MCF 10A (cell line): ENCODE data around the gene MARS1. TPM values are rescaled to one million over a fixed set of nuclear protein-coding genes. Genes with fewer than 3 reads are reported as not detected.

Source experiments
- BruUV-seq: library from RNA; stranded (reverse); fragments of 400-500 nt; replicated peaks from 2 replicates; lab custom pipeline; 2021; lab: Mats Ljungman, UMichigan
- CTCF ChIA-PET: fragments of 300-600 bp; sonication (Branson Sonifier 250); formaldehyde crosslinking; extraction: SDS; loops from one replicate; lab custom pipeline; 2021; ENCODE audit warnings: antibody characterized with exemption, inconsistent platforms; lab: Yijun Ruan, JAX
- POLR2A ChIA-PET: fragments of 300-600, 350-650 bp; sonication (Branson Sonifier 250); formaldehyde crosslinking; extraction: SDS; loops from one replicate; lab custom pipeline; 2020; ENCODE audit warnings: antibody characterized with exemption, inconsistent platforms; lab: Yijun Ruan, JAX
- DNase-seq: peaks from one replicate; pipeline ENCODE4 v3.0.0-alpha.2; 2018; ENCODE audit not compliant: unreplicated experiment
- H3K27ac Mint-ChIP-seq: one replicate; pipeline ENCODE4 v1.8.0; 2022; ENCODE audit warnings: mild to moderate bottlenecking, low read depth, mixed read lengths; ENCODE audit not compliant: unreplicated experiment
- H3K27me3 Mint-ChIP-seq: one replicate; pipeline ENCODE4 v1.8.0; 2022; ENCODE audit warnings: mixed read lengths; ENCODE audit not compliant: insufficient read depth, unreplicated experiment
- H3K36me3 Mint-ChIP-seq: one replicate; pipeline ENCODE4 v1.8.0; 2022; ENCODE audit warnings: mild to moderate bottlenecking, moderate library complexity, mixed read lengths; ENCODE audit not compliant: insufficient read depth, unreplicated experiment
- H3K4me1 Mint-ChIP-seq: one replicate; pipeline ENCODE4 v1.8.0; 2022; ENCODE audit warnings: mixed read lengths; ENCODE audit not compliant: insufficient read depth, unreplicated experiment
- H3K4me3 Mint-ChIP-seq: one replicate; pipeline ENCODE4 v1.8.0; 2022; ENCODE audit warnings: mild to moderate bottlenecking, moderate library complexity, mixed read lengths; ENCODE audit not compliant: unreplicated experiment
- H3K9me3 Mint-ChIP-seq: one replicate; pipeline ENCODE4 v1.8.0; 2022; ENCODE audit warnings: mixed read lengths; ENCODE audit not compliant: unreplicated experiment
- intact Hi-C: fragments of 100-400 bp; cut with micrococcal nuclease; formaldehyde crosslinking; loops from 2 replicates; pipeline ENCODE4 v1.14.1; 2022
- total RNA-seq: library from RNA; stranded (reverse); gene quantifications from 2 replicates; pipeline ENCODE4 v1.2.3, GENCODE V29; 2022
- TF ChIP-seq, protein P1 (sequence below): fragments of 200-600 bp; IDR thresholded peaks from one replicate; pipeline ENCODE4 v1.8.0; 2022; ENCODE audit warnings: antibody characterized with exemption, mild to moderate bottlenecking; ENCODE audit not compliant: unreplicated experiment

Gene MARS1
- total RNA-seq, 1 experiment from 2014 or later, result 762 TPM

GRCh38 chr12:57448669-57449068 is 39.2 kb upstream of the MARS1 start:
- BruUV-seq, result no TSS peak
- H3K9me3 Mint-ChIP-seq, result no peaks in the 10 kb centered on the region
- TF ChIP-seq, protein P1, sequence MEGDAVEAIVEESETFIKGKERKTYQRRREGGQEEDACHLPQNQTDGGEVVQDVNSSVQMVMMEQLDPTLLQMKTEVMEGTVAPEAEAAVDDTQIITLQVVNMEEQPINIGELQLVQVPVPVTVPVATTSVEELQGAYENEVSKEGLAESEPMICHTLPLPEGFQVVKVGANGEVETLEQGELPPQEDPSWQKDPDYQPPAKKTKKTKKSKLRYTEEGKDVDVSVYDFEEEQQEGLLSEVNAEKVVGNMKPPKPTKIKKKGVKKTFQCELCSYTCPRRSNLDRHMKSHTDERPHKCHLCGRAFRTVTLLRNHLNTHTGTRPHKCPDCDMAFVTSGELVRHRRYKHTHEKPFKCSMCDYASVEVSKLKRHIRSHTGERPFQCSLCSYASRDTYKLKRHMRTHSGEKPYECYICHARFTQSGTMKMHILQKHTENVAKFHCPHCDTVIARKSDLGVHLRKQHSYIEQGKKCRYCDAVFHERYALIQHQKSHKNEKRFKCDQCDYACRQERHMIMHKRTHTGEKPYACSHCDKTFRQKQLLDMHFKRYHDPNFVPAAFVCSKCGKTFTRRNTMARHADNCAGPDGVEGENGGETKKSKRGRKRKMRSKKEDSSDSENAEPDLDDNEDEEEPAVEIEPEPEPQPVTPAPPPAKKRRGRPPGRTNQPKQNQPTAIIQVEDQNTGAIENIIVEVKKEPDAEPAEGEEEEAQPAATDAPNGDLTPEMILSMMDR, result no peak
- CTCF ChIA-PET, result interaction anchor here (0.5 to 2.8 kb wide), 6 partner anchors 7 to 185 kb away, joined by 3 to 16 read pairs (median 4); partner anchors contain the start of gene GLI1
- intact Hi-C loops, result no loop called here
- H3K4me3 Mint-ChIP-seq, result no peak overlapping the region
- no peaks in the 10 kb centered on the region for H3K27me3 Mint-ChIP-seq
- DNase-seq, result no peak
- POLR2A ChIA-PET, result interaction anchor here (0.6 kb wide), 1 partner anchor 296 kb away, joined by 3 read pairs; the partner anchor contains the start of gene TSPAN31
- no peaks in the 10 kb centered on the region for H3K36me3 Mint-ChIP-seq
- H3K27ac Mint-ChIP-seq, result no peak overlapping the region
- peaks cover 10% of the 10 kb centered on the region for H3K4me1 Mint-ChIP-seq

GRCh38 chr12:57449375-57449774 is 38.5 kb upstream of the MARS1 start:
- H3K27ac Mint-ChIP-seq, result no peak overlapping the region
- no peaks in the 10 kb centered on the region for H3K27me3 Mint-ChIP-seq
- H3K4me3 Mint-ChIP-seq, result no peak overlapping the region
- DNase-seq, result no peak
- ChIA-PET CTCF (interaction anchor here (0.5 to 2.8 kb wide), 3 partner anchors 10 to 186 kb away, joined by 3 to 16 read pairs (median 4); partner anchors contain the start of gene GLI1), POLR2A (no interaction called here)
- H3K9me3 Mint-ChIP-seq, result no peaks in the 10 kb centered on the region
- BruUV-seq, result no TSS peak
- peaks cover 10% of the 10 kb centered on the region for H3K4me1 Mint-ChIP-seq
- TF ChIP-seq, protein P1, result no peak
- no peaks in the 10 kb centered on the region for H3K36me3 Mint-ChIP-seq
- intact Hi-C loops, result no loop called here

DNA sequence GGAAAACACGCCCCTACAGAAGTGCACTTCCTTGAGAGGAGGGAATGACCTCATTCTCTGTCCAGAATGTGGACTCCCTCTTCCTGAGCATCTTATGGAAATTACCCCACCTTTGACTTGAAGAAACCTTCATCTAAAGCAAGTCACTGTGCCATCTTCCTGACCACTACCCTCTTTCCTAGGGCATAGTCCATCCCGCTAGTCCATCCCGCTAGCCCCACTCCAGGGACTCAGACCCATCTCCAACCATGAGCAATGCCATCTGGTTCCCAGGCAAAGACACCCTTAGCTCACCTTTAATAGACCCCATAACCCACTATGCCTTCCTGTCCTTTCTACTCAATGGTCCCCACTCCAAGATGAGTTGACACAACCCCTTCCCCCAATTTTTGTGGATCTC is 37.8 kb upstream of the MARS1 start:
- no peaks in the 10 kb centered on the region for H3K36me3 Mint-ChIP-seq
- TF ChIP-seq, protein P1, result no peak
- H3K27ac Mint-ChIP-seq, result no peak overlapping the region
- H3K4me1 Mint-ChIP-seq, result peaks cover 10% of the 10 kb centered on the region
- no peaks in the 10 kb centered on the region for H3K27me3 Mint-ChIP-seq
- BruUV-seq, result no TSS peak
- H3K4me3 Mint-ChIP-seq, result no peak overlapping the region
- DNase-seq, result no peak
- POLR2A ChIA-PET, result no interaction called here
- no peaks in the 10 kb centered on the region for H3K9me3 Mint-ChIP-seq
- CTCF ChIA-PET, result interaction anchor here (0.6 to 9.6 kb wide), 6 partner anchors 9 to 252 kb away, joined by 4 to 178 read pairs (median 38); partner anchors contain the start of gene GLI1
- intact Hi-C loops, result no loop called here

DNA sequence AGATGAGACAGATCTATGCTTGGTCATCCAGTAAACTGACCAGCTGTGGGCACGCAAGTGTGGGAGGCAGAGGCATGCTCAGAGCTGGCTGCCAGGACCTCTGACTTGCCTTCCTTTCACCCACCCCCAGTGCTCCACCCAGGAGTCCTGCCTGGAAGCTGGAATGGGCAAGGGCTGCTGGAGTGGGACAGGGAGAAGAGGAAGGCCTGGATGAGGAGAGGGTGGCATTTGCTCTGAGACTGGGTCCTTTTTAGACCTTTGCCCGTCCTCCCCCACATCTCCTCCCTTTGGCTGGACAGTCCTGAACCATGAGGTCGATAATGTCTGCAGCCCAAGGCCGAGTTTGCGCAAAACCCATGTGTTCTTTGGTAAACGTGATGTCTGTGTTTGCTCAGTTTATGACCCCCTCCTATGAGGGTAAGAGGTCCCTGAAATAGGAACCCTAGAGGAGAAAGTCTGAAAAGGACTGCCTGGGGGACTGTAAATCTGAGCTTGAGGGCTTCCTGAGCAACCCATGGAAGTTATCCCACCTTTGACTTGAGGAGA is 36.6 kb upstream of the MARS1 start:
- POLR2A ChIA-PET, result interaction anchor here (1.3 to 2.7 kb wide), 3 partner anchors 12 to 144 kb away, joined by 3 to 13 read pairs (median 5); no protein-coding TSS in a partner anchor
- H3K4me1 Mint-ChIP-seq, result peaks cover 21% of the 10 kb centered on the region
- CTCF ChIA-PET, result interaction anchor here (0.6 to 9.6 kb wide), 17 partner anchors 9 to 462 kb away, joined by 3 to 178 read pairs (median 12); partner anchors contain the start of genes INHBC and SHMT2
- no peak for DNase-seq
- no peak overlapping the region for H3K27ac Mint-ChIP-seq
- BruUV-seq, result no TSS peak
- H3K27me3 Mint-ChIP-seq, result no peaks in the 10 kb centered on the region
- H3K9me3 Mint-ChIP-seq, result no peaks in the 10 kb centered on the region
- intact Hi-C loops, result no loop called here
- TF ChIP-seq, protein P1, result no peak
- H3K36me3 Mint-ChIP-seq, result no peaks in the 10 kb centered on the region
- no peak overlapping the region for H3K4me3 Mint-ChIP-seq
